GM20000 (cell line): ENCODE data around the gene ADAMTS19.
"Not testable (repeated sequence)": the region's sequence is repeated elsewhere in the genome, so short reads cannot be mapped to it uniquely, and the experiment has no call there.

Source experiments
- DNase-seq: peaks from one replicate; pipeline ENCODE4 v3.0.0; 2012; ENCODE audit warnings: low spot score
- TF ChIP-seq, protein P1 (sequence below): IDR thresholded peaks from 2 replicates; pipeline ENCODE4 v1.5.1; 2012; ENCODE audit warnings: mild to moderate bottlenecking, control low read depth; ENCODE audit errors: extremely low read depth, missing control alignments

The ADAMTS19 gene

DNA sequence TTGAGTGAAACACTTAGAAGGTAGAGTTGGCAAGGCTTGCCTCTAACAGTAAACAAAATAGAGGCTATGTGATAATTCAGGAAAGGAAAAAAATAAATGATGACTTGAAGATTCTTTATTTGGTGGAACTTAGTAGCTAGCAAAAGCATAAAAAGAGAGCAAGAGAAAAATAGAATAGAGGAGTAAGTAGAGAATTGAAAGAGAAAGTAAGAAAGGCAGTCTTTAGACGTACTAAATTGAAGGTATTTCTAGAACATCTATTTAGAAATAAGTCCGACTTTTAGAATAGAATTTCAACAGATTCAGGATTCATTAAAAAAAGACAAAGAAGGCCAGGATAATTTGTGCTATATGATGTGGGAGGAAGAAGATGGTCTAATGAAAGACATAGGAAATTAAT is 159.7 kb downstream of the ADAMTS19 start:
- no peak for DNase-seq
- TF ChIP-seq, protein P1, sequence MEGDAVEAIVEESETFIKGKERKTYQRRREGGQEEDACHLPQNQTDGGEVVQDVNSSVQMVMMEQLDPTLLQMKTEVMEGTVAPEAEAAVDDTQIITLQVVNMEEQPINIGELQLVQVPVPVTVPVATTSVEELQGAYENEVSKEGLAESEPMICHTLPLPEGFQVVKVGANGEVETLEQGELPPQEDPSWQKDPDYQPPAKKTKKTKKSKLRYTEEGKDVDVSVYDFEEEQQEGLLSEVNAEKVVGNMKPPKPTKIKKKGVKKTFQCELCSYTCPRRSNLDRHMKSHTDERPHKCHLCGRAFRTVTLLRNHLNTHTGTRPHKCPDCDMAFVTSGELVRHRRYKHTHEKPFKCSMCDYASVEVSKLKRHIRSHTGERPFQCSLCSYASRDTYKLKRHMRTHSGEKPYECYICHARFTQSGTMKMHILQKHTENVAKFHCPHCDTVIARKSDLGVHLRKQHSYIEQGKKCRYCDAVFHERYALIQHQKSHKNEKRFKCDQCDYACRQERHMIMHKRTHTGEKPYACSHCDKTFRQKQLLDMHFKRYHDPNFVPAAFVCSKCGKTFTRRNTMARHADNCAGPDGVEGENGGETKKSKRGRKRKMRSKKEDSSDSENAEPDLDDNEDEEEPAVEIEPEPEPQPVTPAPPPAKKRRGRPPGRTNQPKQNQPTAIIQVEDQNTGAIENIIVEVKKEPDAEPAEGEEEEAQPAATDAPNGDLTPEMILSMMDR = no peak

GRCh38 chr5:129622531-129622930 is 162.4 kb downstream of the ADAMTS19 start:
- TF ChIP-seq, protein P1 = no peak

GRCh38 chr5:129629575-129629974 is 169.5 kb downstream of the ADAMTS19 start:
- TF ChIP-seq, protein P1 = no peak
- DNase-seq = no peak

More at GRCh38 chr5:129622531-129622930, 162.4 kb downstream of the ADAMTS19 start:
- DNase-seq = no peak

DNA sequence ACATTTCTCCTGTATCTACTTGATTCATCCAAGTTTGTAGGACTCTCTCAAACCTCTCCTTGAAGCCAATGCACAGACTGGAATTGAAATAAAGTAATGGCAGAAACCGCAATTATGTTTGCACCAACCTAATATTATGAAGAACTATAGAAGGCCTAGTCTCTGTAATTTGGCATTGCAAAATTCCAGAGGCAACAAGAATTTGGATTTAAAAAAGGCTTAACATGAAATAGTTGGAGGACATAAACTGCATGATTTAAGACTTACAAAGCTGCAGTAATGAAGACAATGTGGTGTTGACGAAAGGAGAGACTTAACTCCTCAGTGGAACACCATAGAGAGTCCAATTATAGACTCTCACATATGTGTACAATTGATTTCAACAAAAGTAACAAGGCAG is 170.0 kb downstream of the ADAMTS19 start:
- TF ChIP-seq, protein P1 = no peak
- DNase-seq = no peak

DNA sequence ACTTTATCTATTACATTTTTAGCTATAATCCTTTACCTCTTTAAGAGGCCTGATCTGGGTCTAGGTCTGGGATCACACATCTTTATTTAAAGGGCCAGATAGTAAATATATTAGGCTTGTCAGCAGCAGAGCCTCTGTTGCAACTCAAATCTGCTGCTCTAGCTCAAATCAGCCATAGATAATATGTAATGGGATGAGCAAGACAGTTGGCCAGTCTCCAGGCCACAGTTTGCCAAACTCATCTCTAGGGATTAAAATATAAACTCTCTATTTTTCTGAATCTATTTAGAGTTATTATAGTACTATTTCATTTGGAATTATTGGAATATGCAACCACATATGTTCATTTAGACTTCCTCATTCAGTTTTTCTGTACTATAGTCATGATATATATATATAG is 171.9 kb downstream of the ADAMTS19 start:
- DNase-seq = no peak

DNA sequence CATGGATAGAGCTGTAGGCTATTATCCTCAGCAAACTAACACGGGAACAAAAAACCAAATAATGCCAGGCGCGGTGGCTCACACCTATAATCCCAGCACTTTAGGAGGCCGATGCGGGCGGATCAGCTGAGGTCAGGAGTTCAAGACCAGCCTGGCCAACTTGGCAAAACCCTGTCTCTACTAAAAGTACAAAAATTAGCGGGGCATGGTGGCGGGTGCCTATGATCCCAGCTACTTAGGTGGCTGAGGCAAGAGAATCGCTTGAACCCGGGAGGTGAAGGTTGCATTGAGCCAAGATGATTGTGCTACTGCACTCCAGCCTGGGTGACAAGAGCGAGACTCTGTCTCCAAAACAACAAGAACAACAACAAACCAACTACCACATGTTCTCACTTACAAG is 177.4 kb downstream of the ADAMTS19 start:
- not testable (repeated sequence) for DNase-seq

More for the DNA sequence above, 171.9 kb downstream of the ADAMTS19 start:
- TF ChIP-seq, protein P1 = no peak

DNA sequence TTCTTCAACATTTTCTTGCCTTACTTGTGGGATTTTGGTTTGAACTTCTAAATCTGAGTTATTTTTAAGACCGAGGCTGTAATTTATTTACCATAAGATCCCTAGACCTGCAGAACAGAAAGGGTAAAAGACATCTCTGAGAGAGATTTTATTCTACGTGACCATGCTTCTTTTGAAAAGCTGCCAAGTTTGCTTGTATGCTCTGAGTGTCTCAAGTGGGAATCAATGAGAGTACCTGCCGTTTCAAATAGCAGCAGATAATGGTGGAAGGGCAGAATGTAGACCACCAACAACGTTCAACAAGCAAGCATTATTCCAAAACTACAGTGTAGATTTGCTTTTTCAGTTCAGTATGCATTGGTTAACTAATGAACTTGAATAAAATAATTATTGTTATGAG is 179.2 kb downstream of the ADAMTS19 start:
- TF ChIP-seq, protein P1 = no peak
- no peak for DNase-seq

GRCh38 chr5:129652349-129653056 is 192.4 kb downstream of the ADAMTS19 start:
- DNase-seq = no peak
- TF ChIP-seq, protein P1 = no peak
